Activated CD4-positive, alpha-beta memory T cell treated with anti-CD3 and anti-CD28 coated beads, Interleukin-2, amount 10 ng/mL, durations not matched to agents 7 days and 5 days (primary cell): Measurements from ENCODE around the gene FTSJ1. TPM values are rescaled to one million over a fixed set of nuclear protein-coding genes. Genes with fewer than 3 reads are reported as not detected.
A peak's percentile ranks its signal among the peaks of the same experiment; 100 is the strongest.

Experiments
- CTCF ChIA-PET: fragments of 350-600 bp; sonication (Branson Sonifier 250); formaldehyde crosslinking; loops from one replicate; lab custom pipeline; 2021; ENCODE audit warnings: antibody characterized with exemption, inconsistent platforms; lab: Charles Lee
- POLR2A ChIA-PET: fragments of 350-600 bp; sonication (Branson Sonifier 250); formaldehyde crosslinking; loops from one replicate; lab custom pipeline; 2021; ENCODE audit warnings: antibody characterized with exemption; lab: Charles Lee
- DNase-seq: peaks from one replicate; pipeline ENCODE4 v3.0.0-alpha.2; 2020
- H3K27ac Mint-ChIP-seq: one replicate; pipeline ENCODE4 v1.8.0; 2021; ENCODE audit warnings: mild to moderate bottlenecking, mixed read lengths
- H3K27me3 Mint-ChIP-seq: one replicate; pipeline ENCODE4 v1.8.0; 2021; ENCODE audit warnings: mixed read lengths
- H3K36me3 Mint-ChIP-seq: one replicate; pipeline ENCODE4 v1.8.0; 2021; ENCODE audit warnings: low read depth, mixed read lengths
- H3K4me1 Mint-ChIP-seq: one replicate; pipeline ENCODE4 v1.8.0; 2021; ENCODE audit warnings: mixed read lengths
- H3K4me3 Mint-ChIP-seq: one replicate; pipeline ENCODE4 v1.8.0; 2021; ENCODE audit warnings: mild to moderate bottlenecking, mixed read lengths
- H3K9me3 Mint-ChIP-seq: one replicate; pipeline ENCODE4 v1.8.0; 2021; ENCODE audit warnings: mixed read lengths
- total RNA-seq, 2 experiments: library from RNA; stranded (reverse); gene quantifications; one replicate each; pipeline ENCODE4 v1.2.3, GENCODE V29; 2021

FTSJ1 gene
- total RNA-seq, 2 experiments from 2014 or later, result 57.6 to 60.1 TPM

GRCh38 chrX:48473704-48473990 lies 2.4 kb upstream of the FTSJ1 start:
- Mint-ChIP-seq H3K4me3 (no peak overlapping the region), H3K27me3 (no peaks in the 10 kb centered on the region), H3K27ac (no peak overlapping the region), H3K4me1 (peaks cover 39% of the 10 kb centered on the region), H3K9me3 (no peaks in the 10 kb centered on the region), H3K36me3 (peaks cover 21% of the 10 kb centered on the region)
- DNase-seq, result no peak
- POLR2A ChIA-PET, result interaction anchor here (2.4 to 3.1 kb wide), 3 partner anchors 48 to 101 kb away, joined by 12 to 16 read pairs (median 14); partner anchors contain the start of genes EBP, RBM3 and TBC1D25
- CTCF ChIA-PET, result interaction anchor here (1.0 to 3.1 kb wide), 4 partner anchors 11 to 328 kb away, joined by 3 to 18 read pairs (median 3); partner anchors contain the start of genes HDAC6, RBM3 and TBC1D25

- Mint-ChIP-seq H3K9me3 (no peaks in the 10 kb centered on the region), H3K27ac (no peak overlapping the region), H3K36me3 (peaks cover 23% of the 10 kb centered on the region), H3K27me3 (no peaks in the 10 kb centered on the region), H3K4me1 (peaks cover 42% of the 10 kb centered on the region), H3K4me3 (no peak overlapping the region)
- ChIA-PET CTCF (interaction anchor here (0.5 to 3.1 kb wide), 7 partner anchors 12 to 391 kb away, joined by 3 to 18 read pairs (median 3); partner anchors contain the start of genes HDAC6, RBM3 and TBC1D25), POLR2A (interaction anchor here (2.4 to 3.1 kb wide), 3 partner anchors 48 to 101 kb away, joined by 12 to 16 read pairs (median 14); partner anchors contain the start of genes EBP, RBM3 and TBC1D25)
- DNase-seq, result peak; percentile 47
Measured at GRCh38 chrX:48474127-48474526, 1.9 kb upstream of the FTSJ1 start.

GRCh38 chrX:48474581-48474980 lies 1.4 kb upstream of the FTSJ1 start:
- H3K4me1 Mint-ChIP-seq, result peaks cover 40% of the 10 kb centered on the region
- no peaks in the 10 kb centered on the region for H3K27me3 Mint-ChIP-seq
- ChIA-PET POLR2A (interaction anchor here (0.7 to 3.1 kb wide), 6 partner anchors 44 to 221 kb away, joined by 3 to 16 read pairs (median 8); partner anchors contain the start of genes EBP, RBM3 and TBC1D25), CTCF (interaction anchor here (0.5 to 3.1 kb wide), 8 partner anchors 8 to 392 kb away, joined by 3 to 18 read pairs (median 3); partner anchors contain the start of genes HDAC6, RBM3 and TBC1D25)
- H3K36me3 Mint-ChIP-seq, result peaks cover 24% of the 10 kb centered on the region
- H3K9me3 Mint-ChIP-seq, result no peaks in the 10 kb centered on the region
- peak overlapping the region; percentile 91 for H3K4me3 Mint-ChIP-seq
- H3K27ac Mint-ChIP-seq, result no peak overlapping the region
- no peak for DNase-seq

GRCh38 chrX:48475296-48475695 lies 703 bp upstream of the FTSJ1 start:
- peaks cover 36% of the 10 kb centered on the region for H3K4me1 Mint-ChIP-seq
- peak overlapping the region; percentile 91 for H3K4me3 Mint-ChIP-seq
- no peaks in the 10 kb centered on the region for H3K9me3 Mint-ChIP-seq
- peaks cover 28% of the 10 kb centered on the region for H3K36me3 Mint-ChIP-seq
- H3K27ac Mint-ChIP-seq, result peak overlapping the region; percentile 85
- DNase-seq, result no peak
- no peaks in the 10 kb centered on the region for H3K27me3 Mint-ChIP-seq
- ChIA-PET CTCF (interaction anchor here (1.4 to 3.1 kb wide), 3 partner anchors 8 to 96 kb away, joined by 3 to 18 read pairs (median 4); partner anchors contain the start of gene TBC1D25), POLR2A (interaction anchor here (0.7 to 3.1 kb wide), 6 partner anchors 43 to 221 kb away, joined by 3 to 16 read pairs (median 8); partner anchors contain the start of genes EBP, RBM3 and TBC1D25)

- Mint-ChIP-seq H3K36me3 (peaks cover 36% of the 10 kb centered on the region), H3K27ac (peak overlapping the region; percentile 85), H3K9me3 (no peaks in the 10 kb centered on the region), H3K4me3 (peak overlapping the region; percentile 91), H3K27me3 (no peaks in the 10 kb centered on the region), H3K4me1 (peaks cover 37% of the 10 kb centered on the region)
- DNase-seq, result no peak
- CTCF ChIA-PET, result no interaction called here
- POLR2A ChIA-PET, result interaction anchor here (1.3 kb wide), 1 partner anchor 97 kb away, joined by 5 read pairs; the partner anchor contains the start of gene RBM3
Measured at GRCh38 chrX:48476919-48477318, 920 bp downstream of the FTSJ1 start.

- peaks cover 37% of the 10 kb centered on the region for H3K4me1 Mint-ChIP-seq
- H3K9me3 Mint-ChIP-seq, result no peaks in the 10 kb centered on the region
- H3K27me3 Mint-ChIP-seq, result no peaks in the 10 kb centered on the region
- ChIA-PET POLR2A (interaction anchor here (1.5 kb wide), 1 partner anchor 10 kb away, joined by 5 read pairs; no protein-coding TSS in a partner anchor), CTCF (no interaction called here)
- no peak for DNase-seq
- peak overlapping the region; percentile 26 for H3K27ac Mint-ChIP-seq
- H3K36me3 Mint-ChIP-seq, result peaks cover 48% of the 10 kb centered on the region
- peak overlapping the region; percentile 91 for H3K4me3 Mint-ChIP-seq
Measured at GRCh38 chrX:48477960-48478755, 2.2 kb downstream of the FTSJ1 start.

- ChIA-PET POLR2A (interaction anchor here (0.6 to 1.5 kb wide), 2 partner anchors 10 to 92 kb away, joined by 3 to 5 read pairs; no protein-coding TSS in a partner anchor), CTCF (no interaction called here)
- Mint-ChIP-seq H3K27me3 (no peaks in the 10 kb centered on the region), H3K4me1 (peaks cover 37% of the 10 kb centered on the region), H3K27ac (peak overlapping the region; percentile 26), H3K36me3 (peaks cover 50% of the 10 kb centered on the region), H3K9me3 (no peaks in the 10 kb centered on the region), H3K4me3 (no peak overlapping the region)
- DNase-seq, result no peak
Measured at GRCh38 chrX:48478806-48479205, 2.8 kb downstream of the FTSJ1 start.

- POLR2A ChIA-PET, result no interaction called here
- Mint-ChIP-seq H3K36me3 (peaks cover 50% of the 10 kb centered on the region), H3K27ac (no peak overlapping the region), H3K4me1 (peaks cover 26% of the 10 kb centered on the region), H3K9me3 (no peaks in the 10 kb centered on the region), H3K27me3 (no peaks in the 10 kb centered on the region), H3K4me3 (no peak overlapping the region)
- DNase-seq, result no peak
- CTCF ChIA-PET, result no interaction called here
Measured at GRCh38 chrX:48480142-48480541, 4.1 kb downstream of the FTSJ1 start.

GRCh38 chrX:48480583-48480982 lies 4.6 kb downstream of the FTSJ1 start:
- H3K9me3 Mint-ChIP-seq, result no peaks in the 10 kb centered on the region
- ChIA-PET POLR2A (no interaction called here), CTCF (no interaction called here)
- DNase-seq, result no peak
- peaks cover 25% of the 10 kb centered on the region for H3K4me1 Mint-ChIP-seq
- H3K27ac Mint-ChIP-seq, result no peak overlapping the region
- no peaks in the 10 kb centered on the region for H3K27me3 Mint-ChIP-seq
- no peak overlapping the region for H3K4me3 Mint-ChIP-seq
- H3K36me3 Mint-ChIP-seq, result peaks cover 50% of the 10 kb centered on the region

- no peak overlapping the region for H3K27ac Mint-ChIP-seq
- no peak for DNase-seq
- ChIA-PET POLR2A (interaction anchor here (1.3 kb wide), 1 partner anchor 40 kb away, joined by 3 read pairs; no protein-coding TSS in a partner anchor), CTCF (no interaction called here)
- H3K36me3 Mint-ChIP-seq, result peaks cover 45% of the 10 kb centered on the region
- no peaks in the 10 kb centered on the region for H3K9me3 Mint-ChIP-seq
- peaks cover 16% of the 10 kb centered on the region for H3K4me1 Mint-ChIP-seq
- no peak overlapping the region for H3K4me3 Mint-ChIP-seq
- no peaks in the 10 kb centered on the region for H3K27me3 Mint-ChIP-seq
Measured at GRCh38 chrX:48482526-48482925, 6.5 kb downstream of the FTSJ1 start.

GRCh38 chrX:48487362-48487798 lies 11.4 kb downstream of the FTSJ1 start:
- POLR2A ChIA-PET, result no interaction called here
- no peak overlapping the region for H3K27ac Mint-ChIP-seq
- H3K36me3 Mint-ChIP-seq, result peaks cover 13% of the 10 kb centered on the region
- no peak overlapping the region for H3K4me3 Mint-ChIP-seq
- no peaks in the 10 kb centered on the region for H3K9me3 Mint-ChIP-seq
- no peaks in the 10 kb centered on the region for H3K4me1 Mint-ChIP-seq
- no peak for DNase-seq
- CTCF ChIA-PET, result no interaction called here
- H3K27me3 Mint-ChIP-seq, result no peaks in the 10 kb centered on the region

GRCh38 chrX:48488034-48488433 lies 12.0 kb downstream of the FTSJ1 start:
- POLR2A ChIA-PET, result no interaction called here
- Mint-ChIP-seq H3K4me3 (no peak overlapping the region), H3K27ac (no peak overlapping the region), H3K4me1 (no peaks in the 10 kb centered on the region), H3K9me3 (no peaks in the 10 kb centered on the region), H3K36me3 (peaks cover 6% of the 10 kb centered on the region), H3K27me3 (no peaks in the 10 kb centered on the region)
- CTCF ChIA-PET, result no interaction called here
- DNase-seq, result no peak

GRCh38 chrX:48489296-48489695 lies 13.3 kb downstream of the FTSJ1 start:
- Mint-ChIP-seq H3K4me3 (no peak overlapping the region), H3K4me1 (no peaks in the 10 kb centered on the region), H3K27me3 (no peaks in the 10 kb centered on the region), H3K27ac (no peak overlapping the region), H3K9me3 (no peaks in the 10 kb centered on the region), H3K36me3 (peaks cover 3% of the 10 kb centered on the region)
- ChIA-PET CTCF (no interaction called here), POLR2A (no interaction called here)
- no peak for DNase-seq
